HEK293 (cell line): ENCODE data around the gene GOLGA3.

Experiments used
- CTCF ChIA-PET: fragments of 350-600 bp; formaldehyde crosslinking; extraction: SDS; loops from one replicate; lab custom pipeline; 2021; ENCODE audit warnings: antibody characterized with exemption; lab: Yijun Ruan, JAX
- POLR2A ChIA-PET: fragments of 300-600 bp; formaldehyde crosslinking; extraction: SDS; loops from one replicate; lab custom pipeline; 2020; ENCODE audit warnings: antibody characterized with exemption, inconsistent platforms; lab: Yijun Ruan, JAX
- H3K27ac ChIP-seq: fragments of 200-500 bp; sonication (Bioruptor generic); 2 replicates; pipeline ENCODE4 v1.5.1; 2014; ENCODE audit warnings: low read depth, low read length, control low read depth, inconsistent platforms; ENCODE audit errors: extremely low read depth
- H3K36me3 ChIP-seq, 2 experiments: fragments of 200-500 bp in 1 of 2; sonication (Bioruptor generic) in 1 of 2; 1 replicate in 1 of 2; 2 replicates in 1 of 2; pipeline ENCODE4 v1.5.1; 2014 to 2017; ENCODE audit warnings: inconsistent platforms in 2 of 2, low read length in 2 of 2; ENCODE audit not compliant: control insufficient read depth in 2 of 2, insufficient read depth in 1 of 2
- H3K4me1 ChIP-seq: fragments of 200-500 bp; sonication (Bioruptor generic); 2 replicates; pipeline ENCODE4 v1.5.1; 2014; ENCODE audit warnings: mild to moderate bottlenecking, low read length, inconsistent platforms; ENCODE audit not compliant: control insufficient read depth, insufficient read depth
- H3K4me3 ChIP-seq: 2 replicates; pipeline ENCODE4 v1.5.1; 2011; ENCODE audit warnings: low read depth, mild to moderate bottlenecking, control low read depth, low read length, moderate library complexity
- H3K9me3 ChIP-seq: fragments of 200-500 bp; sonication (Bioruptor generic); 2 replicates; pipeline ENCODE4 v1.5.1; 2014; ENCODE audit warnings: low read depth, low read length, inconsistent platforms; ENCODE audit not compliant: control insufficient read depth, insufficient read depth
- GLIS1 ChIP-seq: fragments of 450-650 bp; formaldehyde crosslinking; IDR thresholded peaks from 2 replicates; pipeline ENCODE4 v1.5.1; 2016; ENCODE audit warnings: missing biosample characterization, missing genetic modification characterization
- KLF1 ChIP-seq: fragments of 450-650 bp; formaldehyde crosslinking; IDR thresholded peaks from 2 replicates; pipeline ENCODE4 v1.5.1; 2016; ENCODE audit warnings: missing biosample characterization, missing genetic modification characterization
- KLF10 ChIP-seq: fragments of 450-650 bp; IDR thresholded peaks from 2 replicates; pipeline ENCODE4 v1.5.1; 2018; ENCODE audit warnings: missing biosample characterization, mild to moderate bottlenecking, missing genetic modification characterization
- OVOL3 ChIP-seq: fragments of 450-650 bp; formaldehyde crosslinking; IDR thresholded peaks from 2 replicates; pipeline ENCODE4 v1.5.1; 2016; ENCODE audit warnings: missing biosample characterization, missing genetic modification characterization
- SETDB1 ChIP-seq: IDR thresholded peaks from one replicate; pipeline ENCODE4 v1.6.1; 2017; ENCODE audit warnings: mild to moderate bottlenecking, low read length, moderate library complexity, mixed read lengths; ENCODE audit not compliant: insufficient read length
- SP2 ChIP-seq: fragments of 450-650 bp; formaldehyde crosslinking; IDR thresholded peaks from 2 replicates; pipeline ENCODE4 v1.5.1; 2016; ENCODE audit warnings: missing biosample characterization, missing genetic modification characterization
- YY1 ChIP-seq: fragments of 450-650 bp; formaldehyde crosslinking; IDR thresholded peaks from 2 replicates; pipeline ENCODE4 v1.5.1; 2018; ENCODE audit warnings: missing biosample characterization, missing genetic modification characterization
- ZNF10 ChIP-seq: fragments of 450-650 bp; formaldehyde crosslinking; IDR thresholded peaks from 2 replicates; pipeline ENCODE4 v1.5.1; 2017; ENCODE audit warnings: missing biosample characterization, missing genetic modification characterization
- ZNF169 ChIP-seq: fragments of 450-650 bp; formaldehyde crosslinking; IDR thresholded peaks from 2 replicates; pipeline ENCODE4 v1.5.1; 2016; ENCODE audit warnings: missing biosample characterization, missing genetic modification characterization
- ZNF175 ChIP-seq: fragments of 450-650 bp; formaldehyde crosslinking; IDR thresholded peaks from 2 replicates; pipeline ENCODE4 v1.5.1; 2016; ENCODE audit warnings: missing biosample characterization, missing genetic modification characterization
- ZNF202 ChIP-seq: fragments of 450-650 bp; formaldehyde crosslinking; IDR thresholded peaks from 2 replicates; pipeline ENCODE4 v1.5.1; 2016; ENCODE audit warnings: missing biosample characterization, missing genetic modification characterization, borderline replicate concordance
- ZNF223 ChIP-seq: fragments of 450-650 bp; formaldehyde crosslinking; IDR thresholded peaks from 2 replicates; pipeline ENCODE4 v1.5.1; 2016; ENCODE audit warnings: missing biosample characterization, missing genetic modification characterization
- ZNF311 ChIP-seq: fragments of 450-650 bp; formaldehyde crosslinking; IDR thresholded peaks from 2 replicates; pipeline ENCODE4 v1.5.1; 2017; ENCODE audit warnings: missing biosample characterization, missing genetic modification characterization, borderline replicate concordance
- ZNF529 ChIP-seq: fragments of 450-650 bp; formaldehyde crosslinking; IDR thresholded peaks from 2 replicates; pipeline ENCODE4 v1.5.1; 2017; ENCODE audit warnings: missing genetic modification characterization, missing biosample characterization; ENCODE audit not compliant: insufficient replicate concordance
- ZNF549 ChIP-seq: fragments of 450-650 bp; IDR thresholded peaks from 2 replicates; pipeline ENCODE4 v1.5.1; 2018; ENCODE audit warnings: missing biosample characterization, missing genetic modification characterization, mild to moderate bottlenecking, inconsistent platforms, moderate library complexity
- ZNF555 ChIP-seq: fragments of 450-650 bp; formaldehyde crosslinking; conservative IDR thresholded peaks from 2 replicates; pipeline ENCODE4 v1.5.1; 2017; ENCODE audit warnings: missing biosample characterization, mild to moderate bottlenecking, missing genetic modification characterization, inconsistent platforms
- ZNF596 ChIP-seq: fragments of 450-650 bp; IDR thresholded peaks from 2 replicates; pipeline ENCODE4 v1.5.0; 2018; ENCODE audit warnings: missing biosample characterization, mild to moderate bottlenecking, missing genetic modification characterization, moderate library complexity
- ZNF610 ChIP-seq: fragments of 450-650 bp; formaldehyde crosslinking; IDR thresholded peaks from 2 replicates; pipeline ENCODE4 v1.5.1; 2016; ENCODE audit warnings: missing biosample characterization, missing genetic modification characterization, borderline replicate concordance
- ZNF664 ChIP-seq: fragments of 450-650 bp; formaldehyde crosslinking; IDR thresholded peaks from 2 replicates; pipeline ENCODE4 v1.5.1; 2016; ENCODE audit warnings: missing biosample characterization, missing genetic modification characterization
- ZNF701 ChIP-seq: fragments of 450-650 bp; formaldehyde crosslinking; IDR thresholded peaks from 2 replicates; pipeline ENCODE4 v1.5.1; 2016; ENCODE audit warnings: missing biosample characterization, missing genetic modification characterization
- TF ChIP-seq, protein P1 (sequence below): fragments of 450-650 bp; formaldehyde crosslinking; IDR thresholded peaks from 2 replicates; pipeline ENCODE4 v1.5.1; 2016; ENCODE audit warnings: missing biosample characterization, missing genetic modification characterization

The GOLGA3 gene

DNA sequence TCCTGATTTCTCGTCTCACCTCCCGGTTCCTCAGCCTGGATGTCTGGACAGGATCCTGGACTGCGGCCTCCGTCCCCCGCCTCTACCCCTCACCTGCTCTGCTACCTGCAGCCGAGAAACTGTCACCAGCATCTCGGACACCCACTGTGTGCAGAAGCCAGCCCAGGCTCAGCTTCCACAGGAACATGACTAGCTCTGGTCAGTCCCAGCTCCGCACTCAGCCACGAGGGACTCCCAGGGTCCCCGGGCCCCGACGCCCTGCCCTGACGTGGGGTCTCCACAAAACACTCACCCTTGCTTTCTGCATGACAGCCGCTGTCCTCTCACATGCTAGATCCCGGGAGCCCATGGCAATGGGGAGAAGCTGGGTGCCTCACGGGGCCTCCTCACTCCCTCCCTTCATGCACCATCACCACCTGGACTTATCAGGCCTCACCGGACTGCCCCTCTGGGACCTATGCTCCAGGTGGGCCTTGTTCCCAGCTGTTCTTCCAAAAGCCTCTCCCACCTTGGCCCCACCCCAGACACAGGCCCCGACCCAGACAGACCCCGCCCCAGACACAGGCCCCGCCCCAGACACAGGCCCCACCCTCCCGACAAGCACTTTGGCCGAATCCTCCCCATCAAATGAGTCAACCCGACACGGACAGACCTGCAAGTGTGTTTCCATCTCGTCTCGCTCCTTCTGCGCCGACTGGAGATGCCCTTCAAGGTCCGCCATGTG is 40.1 kb downstream of the GOLGA3 start:
- TF ChIP-seq KLF10 (no peak), KLF1 (tag by site-specific recombination) (peak; percentile 37; the same call in 1 of the 2 replicates)
- TF ChIP-seq, all 188 proteins: peak for 1
- no peak overlapping the region for H3K4me3 ChIP-seq
- H3K4me1 ChIP-seq: no peaks in the 10 kb centered on the region
- H3K27ac ChIP-seq: no peak overlapping the region
- ChIA-PET CTCF (no interaction called here), POLR2A (no interaction called here)
- no peaks in the 10 kb centered on the region for H3K9me3 ChIP-seq
- peaks cover 13 to 78% of the 10 kb centered on the region in 2 experiments; a peak in 2 of 3 replicates for H3K36me3 ChIP-seq

DNA sequence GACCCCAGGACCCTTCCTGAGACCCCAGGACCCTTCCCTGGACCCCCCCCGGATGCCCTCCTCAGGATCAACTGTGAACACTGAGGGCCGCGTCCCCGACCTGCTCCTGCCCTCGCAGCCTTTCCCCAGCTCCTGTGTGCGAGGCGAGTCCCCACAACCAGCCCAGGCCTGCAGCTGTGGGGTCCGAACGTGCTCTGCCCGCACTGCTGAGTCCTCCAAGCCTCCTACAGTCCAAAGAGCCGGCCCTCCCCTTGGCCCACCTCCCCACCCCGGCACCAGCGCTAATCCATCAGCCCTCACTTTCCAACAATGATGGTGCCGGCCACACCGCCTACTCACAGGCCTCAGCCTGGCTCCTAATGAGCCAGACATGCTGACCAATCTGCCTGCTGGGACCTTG is 40.8 kb downstream of the GOLGA3 start:
- Histone ChIP-seq H3K9me3 (no peaks in the 10 kb centered on the region), H3K36me3 (peaks cover 13 to 83% of the 10 kb centered on the region in 2 experiments; a peak in 2 of 3 replicates), H3K4me1 (no peaks in the 10 kb centered on the region), H3K27ac (no peak overlapping the region), H3K4me3 (no peak overlapping the region)
- POLR2A ChIA-PET: no interaction called here
- TF ChIP-seq ZNF610 (tag by site-specific recombination): no peak
- TF ChIP-seq ZNF223: no peak
- TF ChIP-seq ZNF175 (tag by site-specific recombination): no peak
- no peak for TF ChIP-seq SETDB1
- TF ChIP-seq ZNF202 (tag by site-specific recombination): no peak
- TF ChIP-seq ZNF529 (tag by site-specific recombination): no peak
- TF ChIP-seq ZNF701 (tag by site-specific recombination): no peak
- TF ChIP-seq ZNF311 (tag by site-specific recombination): no peak
- no peak for TF ChIP-seq ZNF596 (tag by site-specific recombination)
- TF ChIP-seq OVOL3: no peak
- no peak for TF ChIP-seq ZNF664 (tag by site-specific recombination)
- TF ChIP-seq ZNF555: no peak
- no peak for TF ChIP-seq YY1 (tag by site-specific recombination)
- no peak for TF ChIP-seq ZNF10
- no peak for TF ChIP-seq ZNF169 (tag by site-specific recombination)
- no peak for TF ChIP-seq SP2 (tag by site-specific recombination)
- CTCF ChIA-PET: no interaction called here

DNA sequence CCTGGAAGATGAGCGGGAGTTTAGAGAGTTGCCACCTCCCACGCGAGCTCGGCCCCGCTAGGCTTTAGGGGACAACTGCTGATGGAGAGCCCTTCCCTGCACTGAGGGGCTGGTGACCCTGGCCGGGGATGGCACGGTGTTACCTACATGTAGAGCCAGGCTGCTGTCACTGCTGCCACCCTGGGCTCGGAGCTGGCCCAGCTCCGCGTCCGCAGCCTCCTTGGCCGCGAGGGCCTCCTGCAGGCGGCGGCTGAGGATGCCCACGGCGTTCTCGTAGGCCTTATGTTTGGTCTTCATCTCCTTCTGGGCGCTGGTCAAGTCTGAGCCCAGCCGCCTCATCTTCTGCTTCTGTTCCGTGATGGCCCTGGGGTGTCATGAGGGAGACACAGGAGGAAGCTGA is 42.5 kb downstream of the GOLGA3 start:
- TF ChIP-seq, protein P1, sequence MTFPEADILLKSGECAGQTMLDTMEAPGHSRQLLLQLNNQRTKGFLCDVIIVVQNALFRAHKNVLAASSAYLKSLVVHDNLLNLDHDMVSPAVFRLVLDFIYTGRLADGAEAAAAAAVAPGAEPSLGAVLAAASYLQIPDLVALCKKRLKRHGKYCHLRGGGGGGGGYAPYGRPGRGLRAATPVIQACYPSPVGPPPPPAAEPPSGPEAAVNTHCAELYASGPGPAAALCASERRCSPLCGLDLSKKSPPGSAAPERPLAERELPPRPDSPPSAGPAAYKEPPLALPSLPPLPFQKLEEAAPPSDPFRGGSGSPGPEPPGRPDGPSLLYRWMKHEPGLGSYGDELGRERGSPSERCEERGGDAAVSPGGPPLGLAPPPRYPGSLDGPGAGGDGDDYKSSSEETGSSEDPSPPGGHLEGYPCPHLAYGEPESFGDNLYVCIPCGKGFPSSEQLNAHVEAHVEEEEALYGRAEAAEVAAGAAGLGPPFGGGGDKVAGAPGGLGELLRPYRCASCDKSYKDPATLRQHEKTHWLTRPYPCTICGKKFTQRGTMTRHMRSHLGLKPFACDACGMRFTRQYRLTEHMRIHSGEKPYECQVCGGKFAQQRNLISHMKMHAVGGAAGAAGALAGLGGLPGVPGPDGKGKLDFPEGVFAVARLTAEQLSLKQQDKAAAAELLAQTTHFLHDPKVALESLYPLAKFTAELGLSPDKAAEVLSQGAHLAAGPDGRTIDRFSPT (tag by site-specific recombination): no peak
- TF ChIP-seq ZNF549: no peak
- no peak for TF ChIP-seq KLF1 (tag by site-specific recombination)
- no peak for TF ChIP-seq GLIS1 (tag by site-specific recombination)
- H3K27ac ChIP-seq: no peak overlapping the region
- ChIA-PET POLR2A (no interaction called here), CTCF (no interaction called here)
- no peak overlapping the region for H3K4me3 ChIP-seq
- peaks cover 16 to 84% of the 10 kb centered on the region in 2 experiments; a peak in 2 of 3 replicates for H3K36me3 ChIP-seq
- no peaks in the 10 kb centered on the region for H3K9me3 ChIP-seq
- no peaks in the 10 kb centered on the region for H3K4me1 ChIP-seq
